ENCODE data around the gene PDE6A. TPM values are rescaled to one million over a fixed set of nuclear protein-coding genes. Genes with fewer than 3 reads are reported as not detected.

The PDE6A gene
- total RNA-seq = not detected

DNA sequence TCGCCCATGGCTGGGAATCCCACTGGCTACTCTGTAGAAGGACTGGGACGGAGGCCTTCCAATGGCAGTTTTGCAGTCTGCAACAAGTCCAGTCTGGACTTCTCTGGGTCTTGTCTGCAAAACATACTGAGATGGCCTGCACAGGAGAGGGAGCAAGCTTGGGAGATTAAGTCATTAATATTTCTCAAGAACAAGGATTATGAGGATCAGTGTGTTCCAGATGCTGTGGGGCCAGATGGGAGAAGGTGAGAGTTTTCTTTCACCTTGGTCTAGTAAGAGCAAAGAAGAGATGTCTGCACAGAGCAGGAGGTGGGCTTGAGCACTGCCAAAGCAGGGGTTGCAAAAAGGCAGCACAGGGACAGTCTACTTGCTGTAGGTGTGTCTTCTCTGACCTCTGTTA is at the start of gene PDE6A:
Gene PDE6A, minus strand, starts transcription at position 128 of the 400 bp plus-strand sequence. Its CDS starts 120 bp downstream, at position 8.
- DNase-seq (ENCODE audit: low spot score) (no peak), ATAC-seq (no peak)

DNA sequence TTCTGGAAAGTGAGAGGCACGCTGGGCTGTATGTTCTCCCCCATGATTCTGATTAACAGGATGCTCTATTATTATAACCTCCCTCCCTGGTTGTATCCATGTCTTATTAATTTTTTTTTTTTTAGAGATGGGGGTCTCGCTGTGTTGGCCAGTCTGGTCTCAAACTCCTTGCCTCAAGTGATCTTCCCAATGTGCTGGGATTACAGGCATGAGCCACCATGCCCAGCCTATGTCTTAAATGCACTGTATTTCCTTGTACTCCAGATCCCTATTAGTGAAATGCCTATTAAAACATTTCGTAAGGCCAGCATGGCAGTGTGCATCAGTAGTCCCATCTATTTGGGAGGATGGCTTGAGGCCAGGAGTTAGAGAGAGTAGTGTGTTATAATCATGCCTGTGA is 48.9 kb upstream of the PDE6A start:
- ATAC-seq = no peak
- no peak for DNase-seq (ENCODE audit: low spot score)

DNA sequence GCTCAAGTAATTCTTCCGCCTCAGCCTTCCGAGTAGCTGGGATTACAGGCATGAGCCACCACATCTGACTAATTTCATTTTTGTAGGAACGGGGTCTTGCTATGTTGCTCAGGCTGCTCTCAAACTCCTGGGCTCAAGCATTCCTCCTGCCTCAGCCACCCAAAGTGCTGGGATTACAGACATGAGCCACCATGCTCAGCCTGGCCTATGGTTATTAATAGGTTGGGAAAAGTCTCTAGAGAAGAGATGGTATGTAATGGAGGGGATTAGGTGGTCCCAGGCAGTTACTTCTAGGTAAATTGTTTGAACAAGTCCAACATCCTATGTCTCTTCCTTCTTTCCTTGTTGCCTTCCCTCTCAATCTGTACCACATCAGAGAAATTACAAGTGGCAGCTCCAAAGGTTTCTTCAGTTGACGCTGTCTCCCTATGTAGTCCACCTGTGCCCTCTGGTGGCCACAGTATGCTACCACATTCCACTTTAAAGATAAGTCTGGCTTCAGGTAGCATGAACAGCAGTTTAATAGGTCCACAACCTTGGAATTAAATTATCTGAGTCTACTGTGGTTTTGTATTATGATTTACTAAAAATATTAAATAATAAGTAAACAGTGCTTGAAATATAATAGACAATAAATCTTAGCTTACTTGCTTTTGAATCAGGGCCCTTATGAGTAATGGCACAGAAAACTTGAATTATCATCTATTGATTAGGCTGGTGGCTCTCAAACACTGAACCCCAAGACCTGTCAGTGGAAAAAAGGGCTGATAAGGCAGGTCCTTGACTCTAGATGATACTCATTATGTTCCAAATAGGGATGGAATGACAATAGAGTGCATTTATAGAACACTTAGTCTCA is 46.2 kb upstream of the PDE6A start:
- ATAC-seq = peak; percentile 99
- DNase-seq (ENCODE audit: low spot score) = peak; percentile 67

DNA sequence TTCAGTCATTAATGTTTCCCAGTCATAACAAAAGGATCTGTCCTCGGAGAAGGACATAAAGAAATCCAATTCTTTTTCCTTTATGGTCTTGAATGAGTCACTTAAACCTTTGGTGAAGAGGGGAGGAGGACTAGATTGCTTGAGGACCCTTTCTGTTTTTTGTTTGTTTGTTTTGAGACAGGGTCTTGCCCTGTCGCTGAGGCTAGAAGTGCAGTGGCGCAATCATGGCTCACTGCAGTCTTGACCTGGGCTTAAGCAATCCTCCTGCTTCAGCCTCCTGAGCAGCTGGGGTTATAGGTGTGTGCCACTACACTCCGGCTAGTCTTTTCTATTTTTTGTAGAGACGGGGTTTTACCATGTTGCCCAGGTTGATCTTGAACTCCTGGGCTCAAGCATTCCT is 43.5 kb upstream of the PDE6A start:
- DNase-seq (ENCODE audit: low spot score) (no peak), ATAC-seq (no peak)

DNA sequence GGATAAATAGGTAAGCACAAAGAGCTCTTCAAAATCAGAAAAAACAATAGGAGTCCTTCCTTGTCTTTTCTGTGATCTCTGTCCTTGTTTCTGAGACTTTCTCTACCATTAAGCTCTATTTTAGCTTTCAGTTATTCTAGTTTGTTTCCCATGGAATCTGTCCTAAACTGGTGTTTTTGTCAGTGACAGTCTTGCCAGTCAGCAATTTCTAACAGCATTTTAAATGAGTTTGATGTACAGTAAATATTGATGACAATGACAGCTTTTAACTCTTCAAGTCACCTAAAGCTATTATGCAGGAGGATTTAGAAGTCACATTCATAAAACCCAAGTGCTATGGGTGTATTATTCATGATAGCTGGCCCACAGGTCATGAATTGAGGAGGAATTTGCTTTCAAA is 37.9 kb upstream of the PDE6A start:
- DNase-seq (ENCODE audit: low spot score) (no peak), ATAC-seq (no peak)

DNA sequence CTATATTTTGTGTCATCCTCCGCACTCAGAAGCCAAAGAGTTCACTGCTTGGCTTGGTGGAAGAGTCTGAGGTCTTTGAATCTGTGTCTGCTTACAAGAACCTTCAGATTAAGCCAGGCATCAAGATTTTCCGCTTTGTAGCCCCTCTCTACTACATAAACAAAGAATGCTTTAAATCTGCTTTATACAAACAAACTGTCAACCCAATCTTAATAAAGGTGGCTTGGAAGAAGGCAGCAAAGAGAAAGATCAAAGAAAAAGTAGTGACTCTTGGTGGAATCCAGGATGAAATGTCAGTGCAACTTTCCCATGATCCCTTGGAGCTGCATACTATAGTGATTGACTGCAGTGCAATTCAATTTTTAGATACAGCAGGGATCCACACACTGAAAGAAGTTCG is 36.6 kb upstream of the PDE6A start:
- DNase-seq (ENCODE audit: low spot score) (no peak), ATAC-seq (no peak)

DNA sequence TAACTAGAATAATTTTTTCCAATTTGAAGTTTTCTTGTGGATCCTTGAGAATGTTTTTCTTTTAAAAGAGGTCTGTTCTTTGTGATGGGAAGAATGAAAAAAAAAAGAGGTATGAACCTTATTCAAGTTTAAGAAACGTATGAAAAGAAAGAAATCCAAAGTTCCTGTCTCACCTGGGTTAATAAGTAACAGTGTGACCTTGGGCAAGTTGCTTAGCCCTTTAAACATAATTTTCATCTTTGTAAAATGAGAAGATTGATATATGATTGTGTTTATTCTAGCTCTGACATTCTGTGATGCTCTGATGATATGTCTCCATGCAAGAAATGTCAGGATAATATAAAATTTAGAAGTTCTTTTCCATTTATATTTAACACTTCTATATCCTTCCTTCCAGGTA is 35.3 kb upstream of the PDE6A start:
- no peak for DNase-seq (ENCODE audit: low spot score)
- no peak for ATAC-seq

DNA sequence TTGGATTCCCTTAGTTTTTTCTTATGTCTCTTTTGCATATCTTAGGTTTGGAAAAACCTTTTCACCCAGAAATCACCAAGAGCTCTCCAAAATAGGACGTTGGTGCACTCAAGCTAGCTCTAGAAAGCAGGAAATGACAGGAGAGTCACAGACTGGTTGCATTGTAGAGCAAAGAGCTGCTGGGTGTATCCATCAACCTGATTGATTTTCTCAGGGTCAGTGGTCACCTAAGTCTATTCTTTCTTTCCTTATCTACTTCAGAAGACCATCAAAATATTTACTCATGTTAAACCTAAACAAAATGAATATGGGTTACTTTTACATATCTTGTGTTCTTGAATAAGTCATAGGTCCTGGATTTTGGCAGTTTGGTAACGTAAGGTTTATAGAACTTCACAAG is 30.8 kb upstream of the PDE6A start:
- DNase-seq (ENCODE audit: low spot score) (no peak), ATAC-seq (no peak)

DNA sequence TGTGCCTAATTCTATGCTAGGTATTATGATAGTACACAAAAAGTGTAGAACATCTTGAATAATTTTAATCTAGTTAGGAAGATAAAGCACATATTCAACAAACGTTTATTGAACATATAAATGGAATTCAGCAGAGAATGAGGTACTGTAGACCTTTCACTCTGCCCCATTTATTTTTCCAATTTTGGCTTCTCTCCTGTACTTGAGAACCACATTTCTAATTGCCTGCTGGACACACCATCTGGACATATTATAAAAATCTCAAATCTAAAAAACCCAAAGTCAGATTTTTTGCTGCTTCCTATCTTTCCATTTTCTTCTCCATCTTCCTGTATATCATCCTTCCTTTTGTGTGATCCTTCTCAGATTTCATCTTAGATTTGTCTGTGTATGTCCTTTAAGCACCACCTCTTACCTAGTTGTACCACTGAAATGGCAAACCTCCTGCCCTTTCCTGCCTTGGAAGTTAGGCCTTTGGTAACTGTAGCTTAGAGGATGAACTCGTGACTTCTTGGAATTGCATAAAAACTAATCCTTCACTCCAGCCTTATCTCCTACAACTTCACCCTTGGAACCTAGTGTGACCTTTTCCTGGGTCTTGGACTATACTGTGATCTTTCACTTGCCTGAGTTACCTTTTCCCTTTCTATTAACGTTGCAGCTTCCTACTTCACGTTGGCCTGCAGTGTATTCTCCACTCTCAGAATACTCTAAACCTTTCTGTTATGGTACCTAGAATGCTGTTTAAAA is 24.8 kb upstream of the PDE6A start:
- DNase-seq (ENCODE audit: low spot score) = no peak
- no peak for ATAC-seq

DNA sequence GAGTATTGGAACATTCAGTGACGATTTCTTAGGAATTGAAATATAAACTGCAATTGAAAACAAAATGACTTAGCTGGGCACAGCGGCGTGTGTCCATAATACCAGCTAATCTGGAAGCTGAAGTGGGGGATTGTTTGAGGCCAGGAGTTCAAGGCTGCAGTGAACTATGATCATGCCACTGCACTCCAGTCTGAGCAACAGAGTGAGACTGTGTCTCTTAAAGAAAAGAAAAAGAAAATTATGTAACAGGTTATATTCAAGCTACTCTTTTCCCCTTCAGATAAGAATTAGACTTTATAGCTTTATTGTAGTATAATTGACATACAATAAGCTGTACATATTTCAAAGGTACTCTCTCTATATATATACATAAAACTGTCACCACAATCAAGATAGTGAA is 22.4 kb upstream of the PDE6A start:
- no peak for DNase-seq (ENCODE audit: low spot score)
- ATAC-seq = no peak

DNA sequence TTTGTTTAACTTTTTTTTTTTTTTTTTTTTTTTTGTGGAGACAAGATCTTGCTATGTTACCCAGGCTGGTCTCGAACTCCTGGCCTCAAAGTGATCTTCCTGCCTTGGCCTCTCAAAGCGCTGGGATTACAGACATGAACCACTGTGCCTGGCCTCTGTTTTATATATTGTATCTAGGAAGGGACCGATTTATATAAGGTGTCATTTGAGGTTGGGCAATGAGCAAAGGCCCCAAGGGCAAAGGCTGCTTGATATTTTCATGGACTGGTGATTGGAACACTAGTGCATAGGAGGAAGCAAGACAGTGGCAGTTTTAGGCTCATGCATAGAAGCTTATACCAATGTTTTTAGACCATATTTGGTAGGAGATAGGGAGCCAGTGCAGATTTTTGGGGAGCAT is 19.1 kb upstream of the PDE6A start:
- ATAC-seq (no peak), DNase-seq (ENCODE audit: low spot score) (no peak)

DNA sequence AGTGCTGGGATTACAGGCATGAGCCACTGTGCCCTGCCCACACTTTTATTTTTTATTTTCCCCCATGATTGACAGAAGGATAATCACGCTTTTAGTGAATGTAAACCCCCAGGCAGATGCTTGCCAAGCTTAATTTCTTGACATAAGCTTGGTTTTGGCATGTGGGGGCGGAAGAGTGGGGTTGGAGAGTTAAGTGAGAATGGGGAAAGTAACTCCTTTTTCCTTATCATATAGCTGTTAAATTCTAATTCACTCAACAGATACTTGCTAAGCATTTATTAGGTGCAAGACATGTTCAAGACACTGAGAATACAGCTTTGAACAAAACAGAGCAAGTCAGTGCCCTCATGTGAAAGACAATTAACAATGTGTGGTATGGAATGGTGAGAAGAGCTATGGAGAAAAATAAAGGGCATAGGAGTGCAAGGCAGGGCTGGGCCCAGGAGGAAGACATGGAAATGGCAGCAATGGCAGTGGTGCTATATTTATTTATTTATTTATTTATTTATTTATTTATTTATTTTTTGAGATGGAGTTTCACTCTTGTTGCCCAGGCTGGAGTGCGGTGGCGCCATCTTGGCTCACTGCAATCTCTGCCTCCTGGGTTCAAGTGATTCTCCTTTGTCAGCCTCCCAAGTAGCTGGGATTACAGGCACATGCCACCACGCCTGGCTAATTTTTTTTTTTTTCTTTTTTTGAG is 18.2 kb upstream of the PDE6A start:
- ATAC-seq = no peak
- DNase-seq (ENCODE audit: low spot score) = no peak

DNA sequence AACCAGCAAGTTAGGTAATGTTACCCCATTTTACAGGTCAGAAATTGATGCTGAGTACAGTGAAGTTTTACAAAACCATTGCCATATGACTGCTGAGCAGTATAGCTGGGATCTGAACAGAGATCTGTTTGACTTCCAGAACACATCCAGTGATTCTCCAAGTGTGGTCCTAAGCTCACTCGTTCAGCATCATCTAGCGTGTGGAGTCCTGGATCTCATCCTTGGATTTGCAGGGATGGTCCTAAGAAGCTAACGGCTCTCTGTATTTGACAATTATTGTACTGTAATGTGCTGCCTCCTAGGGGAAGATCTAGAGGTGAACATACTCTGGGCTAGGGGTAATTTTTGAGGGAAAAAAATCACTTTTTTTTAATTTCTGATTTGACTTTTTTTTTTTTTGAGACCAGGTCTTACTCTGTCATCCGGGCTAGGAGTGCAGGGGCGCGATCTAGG is 17.4 kb upstream of the PDE6A start:
- no peak for ATAC-seq

DNA sequence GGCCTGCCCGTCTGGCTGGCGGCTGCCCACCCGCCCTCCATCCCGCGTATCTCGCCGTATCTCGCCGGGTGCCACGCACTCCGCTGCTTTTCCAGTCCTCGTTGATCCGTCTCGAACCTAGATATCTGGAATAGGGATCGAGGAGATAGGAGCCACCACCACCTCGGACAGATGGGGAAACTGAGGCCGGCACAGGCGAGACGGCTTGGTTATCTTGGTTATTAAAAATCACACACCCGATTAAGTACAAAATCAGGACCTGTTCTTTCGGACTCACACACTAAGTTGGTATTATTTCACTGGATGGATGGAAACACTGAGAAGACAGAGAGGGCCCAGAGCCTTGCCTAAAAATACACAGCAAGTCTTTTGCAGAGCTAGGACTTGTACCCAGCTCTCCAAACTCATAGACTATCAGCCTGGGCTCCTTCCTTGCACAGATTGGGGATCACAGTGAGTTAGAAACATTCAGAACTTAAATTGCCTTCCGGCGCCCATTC is 16.6 kb upstream of the PDE6A start:
- ATAC-seq (no peak), DNase-seq (ENCODE audit: low spot score) (no peak)

More for the DNA sequence above, 17.4 kb upstream of the PDE6A start:
- DNase-seq (ENCODE audit: low spot score) = no peak

DNA sequence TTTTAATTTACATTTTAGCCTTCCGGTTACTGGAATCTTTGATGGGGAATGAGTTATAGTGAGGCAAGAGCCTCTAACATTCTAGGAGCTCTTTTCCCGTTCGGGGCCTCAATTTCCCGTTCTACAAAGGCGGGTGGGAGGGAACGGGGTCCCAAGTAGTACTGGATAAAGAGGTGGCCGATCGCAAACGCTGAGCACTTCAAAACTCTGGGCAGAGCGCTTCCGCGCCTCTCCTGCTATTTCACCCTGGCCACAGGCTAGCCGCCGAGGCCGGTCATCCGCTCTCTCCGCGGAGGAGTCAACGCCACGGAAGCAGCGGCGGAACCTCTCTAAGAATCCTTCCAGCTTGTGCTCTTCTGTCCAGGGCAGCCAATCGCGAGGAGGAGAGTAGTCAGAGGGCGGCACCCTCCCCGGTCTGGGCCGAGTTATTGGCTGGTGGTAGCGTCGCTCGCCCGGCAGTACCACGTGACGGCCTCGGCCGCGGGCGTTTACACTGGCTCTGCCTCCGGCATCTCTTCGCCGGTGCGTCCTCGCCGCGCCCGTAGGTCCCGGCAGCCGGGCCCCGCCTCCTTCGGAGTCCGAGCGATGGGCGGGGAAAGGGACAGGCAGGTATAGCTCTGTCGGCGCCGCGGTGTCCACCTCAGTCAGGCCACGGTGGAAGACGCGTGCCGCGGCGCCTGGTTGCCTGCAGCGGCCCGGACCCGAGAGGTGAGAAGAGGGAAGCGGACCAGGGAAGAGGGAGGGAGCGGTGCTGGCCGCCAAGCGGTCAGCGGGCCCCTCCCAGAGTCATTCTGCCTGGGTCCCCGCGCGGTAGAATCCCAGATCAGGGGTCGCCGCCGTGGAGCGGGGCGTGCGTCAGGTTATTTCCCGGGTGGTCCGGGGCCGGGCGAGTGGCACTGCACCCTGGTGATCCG is 15.9 kb upstream of the PDE6A start, which contains the start of gene SLC26A2:
Gene SLC26A2, plus strand, starts transcription at position 487 of the 914 bp plus-strand sequence. CDS start 16,895 bp downstream, outside the sequence.
- ATAC-seq (peak; percentile 98), DNase-seq (ENCODE audit: low spot score) (peak; percentile 98)

DNA sequence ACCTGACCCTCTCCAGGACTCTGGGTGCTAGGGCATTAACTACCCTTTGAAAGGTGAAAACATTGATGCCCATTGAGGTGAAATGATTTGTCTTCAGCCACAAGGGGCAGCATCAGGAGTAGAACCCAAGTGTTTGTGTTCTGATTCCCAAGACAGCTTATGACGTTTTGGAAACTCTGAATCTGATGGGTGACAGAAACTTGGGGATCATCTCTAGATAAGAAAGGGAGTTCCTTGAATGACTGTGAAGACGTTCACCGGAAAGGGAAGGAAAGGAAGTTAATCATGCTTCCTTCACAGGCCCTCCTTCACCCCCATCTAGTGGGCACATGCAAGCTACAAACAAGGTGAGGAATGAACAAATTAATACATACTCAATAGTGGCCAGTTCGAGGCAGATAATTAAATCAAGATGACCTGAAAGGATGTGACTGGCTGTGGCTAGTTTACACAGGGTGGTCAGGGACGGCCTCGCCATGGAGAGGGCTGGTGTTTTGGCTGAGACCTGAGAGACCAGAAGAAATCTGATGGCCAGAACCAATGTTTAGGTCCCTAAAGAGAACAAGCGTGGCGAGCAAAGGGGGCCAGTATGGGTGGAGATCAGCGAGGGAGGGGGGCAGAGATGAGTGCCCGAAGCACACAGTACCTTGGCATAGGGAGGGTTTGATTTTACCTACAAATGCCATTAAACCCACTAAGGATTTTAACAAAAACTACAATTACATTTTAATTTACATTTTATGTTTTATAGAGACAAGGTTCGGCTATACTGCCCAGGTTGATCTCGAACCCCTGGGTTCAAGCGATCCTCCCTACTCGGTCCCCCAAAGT is 15.0 kb upstream of the PDE6A start:
- ATAC-seq = no peak
- DNase-seq (ENCODE audit: low spot score) = no peak

DNA sequence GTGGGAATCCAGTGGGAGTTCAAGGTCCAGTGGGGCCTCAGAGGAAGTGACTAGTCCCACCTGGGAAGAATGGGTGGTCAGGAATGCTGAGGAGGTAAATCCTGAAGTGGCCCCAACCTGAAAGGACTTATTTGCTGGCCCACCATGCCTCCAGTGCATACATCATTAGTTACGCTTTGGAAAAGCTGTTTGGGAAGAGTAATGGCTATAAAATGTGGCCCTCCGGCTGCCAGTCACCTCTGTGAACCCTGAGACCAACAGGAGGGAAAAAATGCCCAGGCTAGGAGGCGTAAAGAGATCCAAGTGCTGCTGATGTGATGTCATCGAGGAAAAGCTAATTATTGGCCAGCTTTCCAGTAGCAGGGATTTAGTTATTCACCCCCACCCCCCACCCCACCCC is 13.3 kb upstream of the PDE6A start:
- ATAC-seq = no peak
- no peak for DNase-seq (ENCODE audit: low spot score)

DNA sequence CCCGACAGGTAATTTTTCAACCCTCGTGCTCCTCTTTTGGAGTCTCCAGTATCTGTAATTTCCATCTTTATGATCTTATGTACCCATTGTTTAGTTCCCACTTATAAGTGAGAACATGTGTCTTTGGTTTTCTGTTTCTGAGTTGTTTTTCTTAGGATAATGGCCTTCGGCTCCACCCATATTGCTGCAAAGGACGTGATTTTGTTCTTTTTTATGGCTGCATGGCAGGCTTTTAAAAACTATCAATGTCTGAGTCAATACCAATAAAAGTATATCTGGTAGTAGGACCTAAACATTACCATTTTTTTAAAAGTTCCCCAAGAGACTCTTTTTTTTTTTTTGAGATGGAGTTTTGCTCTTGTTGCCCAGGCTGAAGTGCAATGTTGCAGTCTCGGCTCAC is 12.1 kb upstream of the PDE6A start:
- ATAC-seq (no peak), DNase-seq (ENCODE audit: low spot score) (no peak)

DNA sequence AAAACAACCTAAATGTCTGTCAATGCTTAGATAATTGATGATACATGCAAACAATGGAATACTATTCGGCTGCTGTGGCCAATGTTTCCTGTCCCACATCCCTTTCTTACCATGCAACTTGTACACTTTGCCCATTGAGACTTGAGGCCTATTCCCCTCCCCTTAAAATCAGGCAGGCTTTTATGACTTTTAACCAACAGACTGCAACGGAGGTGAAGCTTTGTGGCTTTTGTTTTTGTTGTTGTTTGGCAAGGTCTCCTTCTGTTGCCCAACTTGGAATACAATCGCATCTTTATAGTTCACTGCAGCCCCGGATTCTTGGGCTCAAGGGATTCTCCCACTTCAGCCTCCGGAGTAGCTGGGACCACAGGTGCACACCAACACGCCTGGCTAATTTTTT is 10.2 kb upstream of the PDE6A start:
- DNase-seq (ENCODE audit: low spot score) (no peak), ATAC-seq (no peak)
